Endothelial cell of umbilical vein (primary cell): ENCODE results near the gene PEAR1. TPM values are rescaled to one million over a fixed set of nuclear protein-coding genes. Genes with fewer than 3 reads are reported as not detected.

ENCODE experiments used
- BruUV-seq: library from RNA; stranded (reverse); fragments of 400-500 nt; replicated peaks from 2 replicates; lab custom pipeline; 2021; lab: Mats Ljungman, UMichigan
- CTCF ChIA-PET: fragments of 300-600, 350-600 bp; sonication (Branson Sonifier 250); formaldehyde crosslinking; loops from one replicate; lab custom pipeline; 2021; ENCODE audit warnings: antibody characterized with exemption, inconsistent platforms; lab: Charles Lee
- POLR2A ChIA-PET: fragments of 300-600, 350-600 bp; sonication (Branson Sonifier 250); formaldehyde crosslinking; loops from one replicate; lab custom pipeline; 2021; ENCODE audit warnings: antibody characterized with exemption, inconsistent platforms; lab: Charles Lee
- DNase-seq: peaks from one replicate; pipeline ENCODE4 v3.0.0-alpha.2; 2011; ENCODE audit warnings: low read depth, low spot score
- FAIRE-seq: peaks from 2 replicates; lab custom pipeline; 2011; peaks lifted over from hg19 to GRCh38; lab: Jason Lieb, UNC
- H2AFZ ChIP-seq: 2 replicates; pipeline ENCODE4 v1.6.0; 2012; ENCODE audit warnings: low read depth, low read length, control low read depth, inconsistent platforms
- H3K27ac ChIP-seq: 2 replicates; pipeline ENCODE4 v1.5.1; 2011; ENCODE audit warnings: low read depth, mild to moderate bottlenecking, control low read depth, low read length, moderate library complexity; ENCODE audit not compliant: insufficient read depth
- H3K27me3 ChIP-seq, 2 experiments: 2 replicates each; pipeline versions ENCODE4 v1.6.0 to v1.6.1; 2011; ENCODE audit warnings: low read length in 2 of 2, mixed read lengths in 1 of 2; ENCODE audit not compliant: control insufficient read depth in 2 of 2, insufficient read depth in 2 of 2
- H3K36me3 ChIP-seq, 2 experiments: 2 replicates in 1 of 2; 3 replicates in 1 of 2; pipeline ENCODE4 v1.5.1; 2011; ENCODE audit warnings: low read length in 2 of 2, mild to moderate bottlenecking in 1 of 2, moderate library complexity in 1 of 2; ENCODE audit not compliant: control insufficient read depth in 2 of 2, insufficient read depth in 2 of 2; ENCODE audit errors: extremely low read depth in 1 of 2
- H3K4me1 ChIP-seq: 3 replicates; pipeline ENCODE4 v1.5.1; 2011; ENCODE audit warnings: mild to moderate bottlenecking, low read length; ENCODE audit not compliant: control insufficient read depth, insufficient read depth; ENCODE audit errors: extremely low read depth
- H3K4me2 ChIP-seq: 2 replicates; pipeline ENCODE4 v1.6.1; 2011; ENCODE audit warnings: low read length, control low read depth, mixed read lengths; ENCODE audit not compliant: insufficient read depth
- H3K4me3 ChIP-seq, 3 experiments: fragments of 200-600 bp in 1 of 3; sonication (generic), shearing (Covaris generic) in 1 of 3; replicated peaks in 1 of 3; 2 replicates each; pipeline ENCODE4 v1.5.1; 2011 to 2016; ENCODE audit warnings: control low read depth in 3 of 3, low read length in 3 of 3, mild to moderate bottlenecking in 2 of 3, inconsistent platforms in 1 of 3, low read depth in 1 of 3, moderate library complexity in 1 of 3; ENCODE audit not compliant: insufficient read depth in 1 of 3
- H3K79me2 ChIP-seq: 2 replicates; pipeline ENCODE4 v1.6.0; 2012; ENCODE audit warnings: low read length, inconsistent platforms; ENCODE audit not compliant: control insufficient read depth, insufficient read depth
- H3K9ac ChIP-seq: replicated peaks from 2 replicates; pipeline ENCODE3; 2011; ENCODE audit warnings: low read length, control low read depth; ENCODE audit not compliant: insufficient read depth; ENCODE audit errors: extremely low read depth
- H3K9me1 ChIP-seq: replicated peaks from 3 replicates; pipeline ENCODE4 v1.6.0; 2011; ENCODE audit warnings: mild to moderate bottlenecking, low read length; ENCODE audit not compliant: control insufficient read depth, insufficient read depth; ENCODE audit errors: extremely low read depth
- H3K9me3 ChIP-seq: replicated peaks from 2 replicates; pipeline ENCODE4 v1.5.1; 2012; ENCODE audit warnings: low read length, inconsistent platforms; ENCODE audit not compliant: control insufficient read depth, insufficient read depth
- H4K20me1 ChIP-seq: replicated peaks from 2 replicates; pipeline ENCODE3; 2011; ENCODE audit warnings: mild to moderate bottlenecking, low read length; ENCODE audit not compliant: control insufficient read depth, insufficient read depth; ENCODE audit errors: extremely low read depth
- EZH2 ChIP-seq: IDR thresholded peaks from 2 replicates; pipeline ENCODE4 v1.6.1; 2012; ENCODE audit warnings: borderline replicate concordance, low read depth, mild to moderate bottlenecking, moderate library complexity, low read length, inconsistent platforms; ENCODE audit not compliant: severe bottlenecking
- FOS ChIP-seq: IDR thresholded peaks from 2 replicates; pipeline ENCODE4 v1.6.1; 2011; ENCODE audit warnings: mild to moderate bottlenecking, low read length, moderate library complexity, borderline replicate concordance; ENCODE audit not compliant: insufficient read depth
- GATA2 ChIP-seq: IDR thresholded peaks from 2 replicates; pipeline ENCODE4 v1.7.0; 2011; ENCODE audit warnings: low read depth, mild to moderate bottlenecking, moderate library complexity, mixed read lengths, low read length; ENCODE audit not compliant: insufficient read length, insufficient read depth
- MYC ChIP-seq: IDR thresholded peaks from one replicate; pipeline ENCODE4 v1.6.1; 2011; ENCODE audit warnings: mild to moderate bottlenecking, low read depth, low read length
- POLR2A ChIP-seq: IDR thresholded peaks from 2 replicates; pipeline ENCODE4 v1.6.1; 2012; ENCODE audit warnings: low read depth, mild to moderate bottlenecking, control low read depth, low read length
- POLR2AphosphoS5 ChIP-seq: IDR thresholded peaks from 2 replicates; pipeline ENCODE4 v1.6.1; 2012; ENCODE audit warnings: low read depth, mild to moderate bottlenecking, control low read depth, low read length, moderate library complexity; ENCODE audit not compliant: insufficient read depth
- dilution Hi-C: fragments of 300-500 bp; cut with MboI; formaldehyde crosslinking; loops from one replicate; pipeline ENCODE4 v1.15.0; 2019; ENCODE audit warnings: low sequenced_read_pairs; ENCODE audit not compliant: extremely low pct_ligation_motif_present
- intact Hi-C: fragments of 100-400 bp; cut with micrococcal nuclease; formaldehyde crosslinking; loops from one replicate; pipeline ENCODE4 v1.10.0; 2022
- polyA plus RNA-seq, 4 experiments: library from polyadenylated mRNA; depleted of rRNA in 3 of 4; stranded (reverse) in 3 of 4; unstranded in 1 of 4; fragments of >200 nt; gene quantifications; 2 replicates each; pipeline versions ENCODE4 v1.2.1 to v1.2.3, GENCODE V29; 2011 to 2012; ENCODE audit warnings: missing spikeins in 1 of 4
- total RNA-seq: library from RNA; stranded (reverse); gene quantifications from 2 replicates; pipeline ENCODE4 v1.2.3, GENCODE V29; 2021
- TF ChIP-seq, protein P1 (sequence below): IDR thresholded peaks from 2 replicates; pipeline ENCODE4 v1.6.1; 2011; ENCODE audit not compliant: insufficient read depth, insufficient read length
- TF ChIP-seq, protein P2 (sequence below), 2 donors: IDR thresholded peaks; 1 replicate in 1 of 2; 2 replicates in 1 of 2; pipeline ENCODE4 v1.5.1; 2011; ENCODE audit warnings: low read length in 2 of 2, mild to moderate bottlenecking in 2 of 2, moderate library complexity in 2 of 2, control low read depth in 1 of 2, inconsistent platforms in 1 of 2, low read depth in 1 of 2; ENCODE audit not compliant: insufficient read depth in 1 of 2; ENCODE audit errors: extremely low read depth in 1 of 2

The PEAR1 gene
- total and polyA plus RNA-seq, 2 donors (not counting 3 experiments of a cell fraction or from before 2014, with no cell fraction given), result 90.7 to 106 TPM

DNA sequence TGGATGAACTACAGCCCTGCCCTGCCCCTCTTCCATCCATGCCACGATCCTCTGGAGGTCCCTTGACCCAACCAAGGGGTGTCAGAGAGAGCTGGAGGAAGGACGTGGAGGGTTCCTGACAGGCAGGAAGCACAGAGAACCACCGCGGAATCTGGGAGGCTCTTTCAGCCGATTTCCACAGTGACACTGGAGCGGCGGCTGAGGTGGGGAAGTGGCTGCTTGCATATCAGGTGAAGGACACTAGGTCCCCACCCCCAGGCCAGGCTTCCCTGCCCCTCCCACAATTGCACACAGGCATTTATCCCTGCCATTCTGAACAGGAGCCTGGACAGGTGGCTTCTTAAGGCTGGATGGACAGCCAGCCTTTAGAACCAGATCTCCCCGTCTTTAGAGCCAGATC lies 44.4 kb downstream of the PEAR1 start:
- POLR2A ChIA-PET, result no interaction called here
- CTCF ChIA-PET, result interaction anchor here (0.9 to 2.7 kb wide), 6 partner anchors 9 to 248 kb away, joined by 3 to 11 read pairs (median 4); partner anchors contain the start of gene NTRK1
- no peak for DNase-seq
- Histone ChIP-seq H3K27me3 (no peaks in the 10 kb centered on the region), H3K4me1 (no peaks in the 10 kb centered on the region), H3K4me2 (no peak overlapping the region), H2AFZ (no peak overlapping the region), H3K9me3 (no peaks in the 10 kb centered on the region), H4K20me1 (no peaks in the 10 kb centered on the region), H3K9me1 (no peaks in the 10 kb centered on the region), H3K9ac (no peak overlapping the region), H3K36me3 (peaks cover 5 to 34% of the 10 kb centered on the region in 2 experiments), H3K79me2 (no peaks in the 10 kb centered on the region), H3K27ac (no peak overlapping the region), H3K4me3 (no peak overlapping the region)
- dilution Hi-C loops (no loop called here), intact Hi-C loops (no loop called here)
- no peak for FAIRE-seq
- TF ChIP-seq GATA2, result no peak
- TF ChIP-seq, protein P1, sequence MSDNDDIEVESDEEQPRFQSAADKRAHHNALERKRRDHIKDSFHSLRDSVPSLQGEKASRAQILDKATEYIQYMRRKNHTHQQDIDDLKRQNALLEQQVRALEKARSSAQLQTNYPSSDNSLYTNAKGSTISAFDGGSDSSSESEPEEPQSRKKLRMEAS, result no peak
- TF ChIP-seq FOS, result no peak
- TF ChIP-seq POLR2AphosphoS5, result no peak
- TF ChIP-seq POLR2A, result no peak
- TF ChIP-seq, protein P2, sequence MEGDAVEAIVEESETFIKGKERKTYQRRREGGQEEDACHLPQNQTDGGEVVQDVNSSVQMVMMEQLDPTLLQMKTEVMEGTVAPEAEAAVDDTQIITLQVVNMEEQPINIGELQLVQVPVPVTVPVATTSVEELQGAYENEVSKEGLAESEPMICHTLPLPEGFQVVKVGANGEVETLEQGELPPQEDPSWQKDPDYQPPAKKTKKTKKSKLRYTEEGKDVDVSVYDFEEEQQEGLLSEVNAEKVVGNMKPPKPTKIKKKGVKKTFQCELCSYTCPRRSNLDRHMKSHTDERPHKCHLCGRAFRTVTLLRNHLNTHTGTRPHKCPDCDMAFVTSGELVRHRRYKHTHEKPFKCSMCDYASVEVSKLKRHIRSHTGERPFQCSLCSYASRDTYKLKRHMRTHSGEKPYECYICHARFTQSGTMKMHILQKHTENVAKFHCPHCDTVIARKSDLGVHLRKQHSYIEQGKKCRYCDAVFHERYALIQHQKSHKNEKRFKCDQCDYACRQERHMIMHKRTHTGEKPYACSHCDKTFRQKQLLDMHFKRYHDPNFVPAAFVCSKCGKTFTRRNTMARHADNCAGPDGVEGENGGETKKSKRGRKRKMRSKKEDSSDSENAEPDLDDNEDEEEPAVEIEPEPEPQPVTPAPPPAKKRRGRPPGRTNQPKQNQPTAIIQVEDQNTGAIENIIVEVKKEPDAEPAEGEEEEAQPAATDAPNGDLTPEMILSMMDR (IDR thresholded peaks at IDR 0.05; ENCODE audit: extremely low read depth in 1 of 2, insufficient read depth in 1 of 2, low read depth in 1 of 2, low read length in 2 of 2), result no peak
- no peak for TF ChIP-seq MYC
- no peak for TF ChIP-seq EZH2
- no TSS peak for BruUV-seq
